GM12878 (cell line): ENCODE results near the gene LURAP1L. TPM values are rescaled to one million over a fixed set of nuclear protein-coding genes. Genes with fewer than 3 reads are reported as not detected.

Source experiments
- ATAC-seq: fragments of 200-7000 bp; cut with Tn5 transposase; 3 replicates; pipeline ENCODE4 v1.9.1; 2020; ENCODE audit warnings: mild to moderate bottlenecking, moderate library complexity
- BruUV-seq: library from RNA; stranded (reverse); fragments of 400-500 nt; replicated peaks from 2 replicates; lab custom pipeline; 2021; lab: Mats Ljungman, UMichigan
- CTCF ChIA-PET: fragments of 300-600 bp; sonication (Branson Sonifier 250); formaldehyde crosslinking; extraction: SDS; loops from one replicate; lab custom pipeline; 2021; ENCODE audit warnings: inconsistent platforms; lab: Yijun Ruan, JAX
- POLR2A ChIA-PET: fragments of 350-600 bp; formaldehyde crosslinking; extraction: SDS; loops from one replicate; lab custom pipeline; 2021; ENCODE audit warnings: inconsistent platforms; lab: Charles Lee
- RAD21 ChIA-PET: fragments of 300-600 bp; sonication (Branson Sonifier 250); formaldehyde crosslinking; loops from one replicate; lab custom pipeline; 2023; ENCODE audit warnings: antibody characterized with exemption; ENCODE audit not compliant: unreplicated experiment; lab: Charles Lee
- SMC1A ChIA-PET: fragments of 300-600 bp; sonication (Branson Sonifier 250); formaldehyde crosslinking; loops from one replicate; lab custom pipeline; 2023; ENCODE audit not compliant: unreplicated experiment, uncharacterized antibody; lab: Charles Lee
- DNase-seq: peaks from one replicate; pipeline ENCODE4 v3.0.0-alpha.2; 2011; ENCODE audit warnings: low read depth, low spot score
- FAIRE-seq: peaks from 3 replicates; lab custom pipeline; 2011; peaks lifted over from hg19 to GRCh38; lab: Jason Lieb, UNC
- H2AFZ ChIP-seq: 2 replicates; pipeline ENCODE4 v1.6.0; 2011; ENCODE audit warnings: low read depth, low read length, control low read depth; ENCODE audit not compliant: control insufficient read depth
- H3K27ac ChIP-seq: 2 replicates; pipeline ENCODE4 v1.5.1; 2011; ENCODE audit warnings: control low read depth; ENCODE audit not compliant: control insufficient read depth, insufficient read depth
- H3K27me3 ChIP-seq, 2 experiments: replicated peaks in 1 of 2; 2 replicates each; pipeline versions ENCODE4 v1.6.0 to v1.6.1; 2011; ENCODE audit warnings: low read length in 1 of 2; ENCODE audit not compliant: control insufficient read depth in 2 of 2, insufficient read depth in 2 of 2
- H3K36me3 ChIP-seq, 2 experiments: 2 replicates each; pipeline ENCODE4 v1.5.1; 2011; ENCODE audit warnings: low read length in 1 of 2; ENCODE audit not compliant: control insufficient read depth in 2 of 2, insufficient read depth in 2 of 2
- H3K4me1 ChIP-seq: 2 replicates; pipeline ENCODE4 v1.6.1; 2011; ENCODE audit warnings: mild to moderate bottlenecking, low read length, moderate library complexity, mixed read lengths; ENCODE audit not compliant: control insufficient read depth, insufficient read depth
- H3K4me2 ChIP-seq: 2 replicates; pipeline ENCODE4 v1.6.0; 2011; ENCODE audit warnings: control low read depth; ENCODE audit not compliant: control insufficient read depth, insufficient read depth
- H3K4me3 ChIP-seq: fragments of 200-600 bp; sonication (generic); 2 replicates; pipeline ENCODE4 v1.5.1; 2016
- H3K79me2 ChIP-seq: 2 replicates; pipeline ENCODE4 v1.6.0; 2011; ENCODE audit warnings: low read length; ENCODE audit not compliant: control insufficient read depth, insufficient read depth
- H3K9ac ChIP-seq: 2 replicates; pipeline ENCODE4 v1.8.0; 2011; ENCODE audit warnings: low read length, control low read depth, mixed read lengths; ENCODE audit not compliant: control insufficient read depth, insufficient read depth
- H3K9me3 ChIP-seq: replicated peaks from 3 replicates; pipeline ENCODE4 v1.5.1; 2011; ENCODE audit warnings: mild to moderate bottlenecking, low read length; ENCODE audit not compliant: control insufficient read depth, insufficient read depth
- H4K20me1 ChIP-seq: 2 replicates; pipeline ENCODE4 v1.6.0; 2011; ENCODE audit not compliant: control insufficient read depth, insufficient read depth
- BRCA1 ChIP-seq: IDR thresholded peaks from 2 replicates; pipeline ENCODE4 v1.6.1; 2011; ENCODE audit warnings: low read depth, low read length, improper control_type of control experiment
- CHD2 ChIP-seq: IDR thresholded peaks from 2 replicates; pipeline ENCODE4 v1.6.1; 2011; ENCODE audit warnings: low read depth, low read length, improper control_type of control experiment, borderline replicate concordance
- CREB1 ChIP-seq: IDR thresholded peaks from 2 replicates; pipeline ENCODE4 v1.6.1; 2012; ENCODE audit warnings: low read depth, mild to moderate bottlenecking, inconsistent platforms
- CREM ChIP-seq: IDR thresholded peaks from 2 replicates; pipeline ENCODE4 v1.6.1; 2014; ENCODE audit warnings: antibody characterized with exemption, low read depth
- CTCF ChIP-seq, 3 experiments: IDR thresholded peaks in 2 of 3; conservative IDR thresholded peaks in 1 of 3; 2 replicates each; pipeline ENCODE4 v1.5.1; 2011; ENCODE audit warnings: low read depth in 3 of 3, low read length in 3 of 3, mild to moderate bottlenecking in 3 of 3, control low read depth in 2 of 3, moderate library complexity in 2 of 3, inconsistent platforms in 1 of 3, mixed read lengths in 1 of 3; ENCODE audit not compliant: control insufficient read depth in 2 of 3, insufficient read depth in 1 of 3; ENCODE audit errors: extremely low read depth in 1 of 3
- GATAD2B ChIP-seq: fragments of 450-650 bp; conservative IDR thresholded peaks from 2 replicates; pipeline ENCODE4 v1.6.1; 2017; ENCODE audit warnings: low read depth, mild to moderate bottlenecking, moderate library complexity
- IKZF2 ChIP-seq, 2 experiments: fragments of 450-650 bp; IDR thresholded peaks; 2 replicates each; pipeline ENCODE4 v1.6.1; 2017; ENCODE audit warnings: mild to moderate bottlenecking in 2 of 2, moderate library complexity in 2 of 2
- KDM1A ChIP-seq: fragments of 200-600 bp; sonication (generic); IDR thresholded peaks from 2 replicates; pipeline ENCODE4 v1.6.1; 2016; ENCODE audit warnings: borderline replicate concordance
- MYC ChIP-seq: IDR thresholded peaks from 2 replicates; pipeline ENCODE4 v1.6.1; 2011; ENCODE audit warnings: mild to moderate bottlenecking, low read length, moderate library complexity, inconsistent platforms; ENCODE audit not compliant: insufficient read depth, insufficient replicate concordance, insufficient read length, severe bottlenecking
- PAX8 ChIP-seq: fragments of 450-650 bp; IDR thresholded peaks from 2 replicates; pipeline ENCODE4 v1.6.1; 2017; ENCODE audit warnings: mild to moderate bottlenecking, moderate library complexity
- POLR2AphosphoS2 ChIP-seq: IDR thresholded peaks from 2 replicates; pipeline ENCODE4 v1.6.1; 2011; ENCODE audit warnings: low read depth, mild to moderate bottlenecking, low read length, improper control_type of control experiment, moderate library complexity
- SREBF2 ChIP-seq: IDR thresholded peaks from 2 replicates; pipeline ENCODE4 v1.6.1; 2012; ENCODE audit warnings: mild to moderate bottlenecking, low read length
- STAT1 ChIP-seq: fragments of 450-650 bp; conservative IDR thresholded peaks from 2 replicates; pipeline ENCODE4 v1.6.1; 2014; ENCODE audit warnings: antibody characterized with exemption, mild to moderate bottlenecking
- YBX1 ChIP-seq: fragments of 450-650 bp; IDR thresholded peaks from 2 replicates; pipeline ENCODE4 v1.6.1; 2016; ENCODE audit warnings: antibody characterized with exemption
- ZBTB40 ChIP-seq: fragments of 450-650 bp; IDR thresholded peaks from 2 replicates; pipeline ENCODE4 v1.6.1; 2016; ENCODE audit warnings: mild to moderate bottlenecking, moderate library complexity, borderline replicate concordance
- ZNF207 ChIP-seq: fragments of 450-650 bp; IDR thresholded peaks from 2 replicates; pipeline ENCODE4 v1.6.1; 2014; ENCODE audit warnings: antibody characterized with exemption, mild to moderate bottlenecking, borderline replicate concordance
- ZNF217 ChIP-seq: fragments of 450-650 bp; IDR thresholded peaks from 2 replicates; pipeline ENCODE4 v1.6.1; 2017; ENCODE audit warnings: antibody characterized with exemption, mild to moderate bottlenecking
- ZSCAN29 ChIP-seq: fragments of 450-650 bp; IDR thresholded peaks from 2 replicates; pipeline ENCODE4 v1.6.1; 2017; ENCODE audit warnings: mild to moderate bottlenecking, moderate library complexity
- WGBS: methylation state at CpG from one replicate; pipeline ENCODE4 v1.1.6; 2016; ENCODE audit warnings: low lambda C conversion rate; ENCODE audit not compliant: insufficient replicate concordance, insufficient coverage; ENCODE audit errors: missing lambda C conversion rate; 5-methylcytosine and 5-hydroxymethylcytosine counted together
- in situ Hi-C: fragments of 300-500 bp; cut with MboI; formaldehyde crosslinking; loops from 9 replicates; pipeline ENCODE4 v1.14.3; 2018; ENCODE audit warnings: mixed read lengths
- intact Hi-C: fragments of 100-400 bp; cut with micrococcal nuclease; formaldehyde crosslinking; loops from one replicate; pipeline ENCODE4 v1.14.2; 2022; ENCODE audit not compliant: unreplicated experiment
- polyA plus RNA-seq, 11 experiments: library from polyadenylated mRNA; depleted of rRNA in 4 of 11; unstranded in 6 of 11; stranded (reverse) in 5 of 11; fragments of >200 nt; fragmentation: Nextera tagmentation in 4 of 11; fragmentation: Illumina TruSeq in 1 of 11; extraction: Ambion mirVana in 4 of 11; extraction: Trizol in 1 of 11; gene quantifications; 1 replicate in 1 of 11; 2 replicates in 10 of 11; pipeline versions ENCODE4 v1.2.1 to v1.2.3, GENCODE V29; 2011 to 2016; ENCODE audit warnings: inconsistent platforms in 2 of 11, missing spikeins in 2 of 11, low read depth in 1 of 11
- total RNA-seq, 4 experiments: library from RNA; depleted of rRNA in 3 of 4; stranded (reverse); fragments of >200 nt in 3 of 4; fragmentation: Illumina TruSeq in 1 of 4; extraction: Trizol in 1 of 4; gene quantifications; 2 replicates each; pipeline versions ENCODE4 v1.2.1 to v1.2.3, GENCODE V29; 2013 to 2021

LURAP1L gene
- total and polyA plus RNA-seq, 10 of the 15 experiments (the other 5 are each of a cell fraction or from before 2014, with no cell fraction given): 0.19 to 3.7 (median 0.69) TPM

GRCh38 chr9:12781226-12781733 is 6.5 kb downstream of the LURAP1L start:
- no peak overlapping the region for H3K4me2 ChIP-seq
- no peak overlapping the region for H3K9ac ChIP-seq
- H3K36me3 ChIP-seq: no peaks in the 10 kb centered on the region
- H3K9me3 ChIP-seq: no peaks in the 10 kb centered on the region
- 36% methylated on average over 9 of the region's 9 CpGs for WGBS
- no TSS peak for BruUV-seq
- intact Hi-C loops (no loop called here), in situ Hi-C loops (no loop called here)
- no peaks in the 10 kb centered on the region for H4K20me1 ChIP-seq
- no peak overlapping the region for H3K27ac ChIP-seq
- FAIRE-seq (no peak), ATAC-seq (no peak), DNase-seq (no peak)
- no peak overlapping the region for H2AFZ ChIP-seq
- H3K27me3 ChIP-seq: no peaks in the 10 kb centered on the region; a peak in 2 of 4 replicates
- no peaks in the 10 kb centered on the region for H3K4me1 ChIP-seq
- ChIA-PET CTCF (interaction anchor here (0.6 kb wide), 1 partner anchor 308 kb away, joined by 3 read pairs; no protein-coding TSS in a partner anchor), SMC1A (interaction anchor here (1.1 kb wide), 1 partner anchor 26 kb away, joined by 3 read pairs; no protein-coding TSS in a partner anchor), RAD21 (interaction anchor here (0.9 kb wide), 1 partner anchor 29 kb away, joined by 3 read pairs; no protein-coding TSS in a partner anchor), POLR2A (no interaction called here)
- TF ChIP-seq SREBF2: no peak
- no peak for TF ChIP-seq STAT1
- no peak for TF ChIP-seq MYC
- no peak for TF ChIP-seq POLR2AphosphoS2
- TF ChIP-seq BRCA1: no peak
- TF ChIP-seq CHD2: no peak
- TF ChIP-seq PAX8: no peak
- TF ChIP-seq YBX1: no peak
- no peak for TF ChIP-seq IKZF2 (IDR thresholded peaks at IDR 0.05)
- TF ChIP-seq CTCF (IDR thresholded peaks at IDR 0.05 in 2 of 3, conservative IDR thresholded peaks at IDR 0.05 in 1 of 3; ENCODE audit: control insufficient read depth in 2 of 3, extremely low read depth in 1 of 3, insufficient read depth in 1 of 3, low read depth in 3 of 3, low read length in 3 of 3): no peak
- TF ChIP-seq GATAD2B: no peak
- no peak for TF ChIP-seq ZNF207
- TF ChIP-seq CREB1: no peak
- TF ChIP-seq ZNF217: no peak
- TF ChIP-seq KDM1A: no peak
- no peak for TF ChIP-seq CREM
- TF ChIP-seq ZSCAN29: no peak
- TF ChIP-seq ZBTB40: no peak
- H3K4me3 ChIP-seq: no peak overlapping the region
- no peaks in the 10 kb centered on the region for H3K79me2 ChIP-seq
